ENCODE results near the gene CELSR3. TPM values are rescaled to one million over a fixed set of nuclear protein-coding genes. Genes with fewer than 3 reads are reported as not detected.
A peak's percentile ranks its signal among the peaks of the same experiment; 100 is the strongest.

The CELSR3 gene
- total RNA-seq, 3 donors from 2014 or later (not counting 1 experiment from before 2014, with no cell fraction given), result 2.0 to 3.4 (median 2.6) TPM

DNA sequence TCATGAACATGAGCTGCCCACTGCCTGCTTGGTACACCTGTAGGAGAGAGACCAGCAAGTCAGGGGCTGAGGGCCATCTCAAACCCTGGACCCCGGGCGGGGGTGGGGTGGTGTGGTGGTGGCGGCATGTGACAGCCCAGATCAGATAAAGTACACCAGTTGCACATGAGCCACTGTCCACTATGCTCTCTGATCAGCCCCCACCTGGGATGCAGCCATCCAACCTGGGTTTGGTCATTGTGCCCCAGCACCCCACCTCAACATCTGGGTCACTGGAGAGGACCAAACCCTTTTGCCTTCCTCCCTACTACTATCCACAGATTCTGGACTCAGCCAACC is 26.0 kb upstream of the CELSR3 start:
- WGBS (ENCODE audit: insufficient coverage), result 93% methylated on average over 3 of the region's 3 CpGs
- Mint-ChIP-seq H3K36me3 (peaks cover 6% of the 10 kb centered on the region), H3K4me1 (peaks cover 25 to 34% of the 10 kb centered on the region in 2 donors)

DNA sequence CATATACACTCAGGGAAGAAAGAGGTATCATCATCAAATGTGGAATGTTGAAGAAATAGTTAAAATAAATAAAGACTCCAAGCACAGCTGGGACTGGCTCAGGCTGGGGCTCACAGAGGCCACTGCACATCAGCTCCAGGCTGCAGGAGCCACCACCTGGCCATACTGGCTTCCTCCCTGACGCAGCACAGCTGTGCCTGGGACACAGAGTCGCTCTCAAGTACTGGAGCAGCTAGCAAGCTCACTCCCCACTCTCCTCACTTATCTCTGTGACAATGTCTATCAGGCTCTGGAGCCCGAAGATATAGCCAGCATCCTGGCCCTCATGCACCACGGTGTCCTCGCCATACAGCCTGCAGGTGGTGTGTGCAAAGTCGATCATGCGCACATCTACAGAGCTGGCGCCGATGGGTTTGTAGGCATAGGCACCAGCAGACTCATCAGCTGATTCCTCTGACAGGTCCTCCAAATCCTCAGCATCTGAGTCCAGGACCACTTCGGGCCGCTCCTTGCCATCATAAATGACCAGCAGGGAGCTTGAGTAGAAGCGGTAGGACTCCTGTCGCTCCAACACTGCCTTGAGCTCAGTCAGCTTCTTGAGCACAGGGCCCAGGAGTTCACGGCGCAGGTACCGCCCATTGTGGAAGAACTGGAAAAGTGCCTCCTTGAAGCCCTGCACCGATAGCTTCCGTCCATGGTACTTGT is 25.5 kb upstream of the CELSR3 start:
- ATAC-seq (no peak), DNase-seq (no peak)
- Mint-ChIP-seq H3K27me3 (ENCODE audit: low read depth in 2 of 2) (no peaks in the 10 kb centered on the region), H3K4me1 (peaks cover 26 to 36% of the 10 kb centered on the region in 2 donors), H3K36me3 (peaks cover 6% of the 10 kb centered on the region), H3K27ac (peak overlapping the region in 1 of 2 donors; percentile 36), H3K9me3 (no peaks in the 10 kb centered on the region), H3K4me3 (no peak overlapping the region)
- H3K36me3 ChIP-seq (ENCODE audit: control insufficient read depth, insufficient read depth, low read length), result peaks cover 46% of the 10 kb centered on the region
- 95% methylated on average over 18 of the region's 18 CpGs for WGBS (ENCODE audit: insufficient coverage)
- TF ChIP-seq, protein P1, sequence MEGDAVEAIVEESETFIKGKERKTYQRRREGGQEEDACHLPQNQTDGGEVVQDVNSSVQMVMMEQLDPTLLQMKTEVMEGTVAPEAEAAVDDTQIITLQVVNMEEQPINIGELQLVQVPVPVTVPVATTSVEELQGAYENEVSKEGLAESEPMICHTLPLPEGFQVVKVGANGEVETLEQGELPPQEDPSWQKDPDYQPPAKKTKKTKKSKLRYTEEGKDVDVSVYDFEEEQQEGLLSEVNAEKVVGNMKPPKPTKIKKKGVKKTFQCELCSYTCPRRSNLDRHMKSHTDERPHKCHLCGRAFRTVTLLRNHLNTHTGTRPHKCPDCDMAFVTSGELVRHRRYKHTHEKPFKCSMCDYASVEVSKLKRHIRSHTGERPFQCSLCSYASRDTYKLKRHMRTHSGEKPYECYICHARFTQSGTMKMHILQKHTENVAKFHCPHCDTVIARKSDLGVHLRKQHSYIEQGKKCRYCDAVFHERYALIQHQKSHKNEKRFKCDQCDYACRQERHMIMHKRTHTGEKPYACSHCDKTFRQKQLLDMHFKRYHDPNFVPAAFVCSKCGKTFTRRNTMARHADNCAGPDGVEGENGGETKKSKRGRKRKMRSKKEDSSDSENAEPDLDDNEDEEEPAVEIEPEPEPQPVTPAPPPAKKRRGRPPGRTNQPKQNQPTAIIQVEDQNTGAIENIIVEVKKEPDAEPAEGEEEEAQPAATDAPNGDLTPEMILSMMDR (IDR thresholded peaks at IDR 0.05), result no peak
- H3K4me1 ChIP-seq (ENCODE audit: control insufficient read depth, insufficient read depth, low read length), result peaks cover 23% of the 10 kb centered on the region
- no peaks in the 10 kb centered on the region for H3K27me3 ChIP-seq (ENCODE audit: control insufficient read depth, insufficient read depth, low read length)
- no peak overlapping the region for H3K27ac ChIP-seq (ENCODE audit: low read length)
- no peaks in the 10 kb centered on the region for H3K9me3 ChIP-seq (ENCODE audit: control insufficient read depth, insufficient read depth, low read length)
- intact Hi-C loops (cut with micrococcal nuclease), result loop anchor here (5.0 kb wide), 1 partner anchor 404 kb away; the partner anchor contains the start of gene QRICH1
- H3K4me3 ChIP-seq (ENCODE audit: low read length), result no peak overlapping the region

More for the DNA sequence above, 26.0 kb upstream of the CELSR3 start:
- peaks cover 51% of the 10 kb centered on the region for H3K36me3 ChIP-seq (ENCODE audit: control insufficient read depth, insufficient read depth, low read length)
- peaks cover 23% of the 10 kb centered on the region for H3K4me1 ChIP-seq (ENCODE audit: control insufficient read depth, insufficient read depth, low read length)
- intact Hi-C loops (cut with micrococcal nuclease), result loop anchor here (5.0 kb wide), 1 partner anchor 404 kb away; the partner anchor contains the start of gene QRICH1
- DNase-seq, result no peak
- TF ChIP-seq, protein P1 (IDR thresholded peaks at IDR 0.05), result no peak
- H3K27me3 ChIP-seq (ENCODE audit: control insufficient read depth, insufficient read depth, low read length), result no peaks in the 10 kb centered on the region
- no peak overlapping the region for H3K4me3 Mint-ChIP-seq
- H3K27ac ChIP-seq (ENCODE audit: low read length), result no peak overlapping the region
- peak overlapping the region in 1 of 2 donors; percentile 36 for H3K27ac Mint-ChIP-seq
- H3K9me3 Mint-ChIP-seq, result no peaks in the 10 kb centered on the region
- no peak for ATAC-seq
- H3K9me3 ChIP-seq (ENCODE audit: control insufficient read depth, insufficient read depth, low read length), result no peaks in the 10 kb centered on the region
- H3K27me3 Mint-ChIP-seq (ENCODE audit: low read depth in 2 of 2), result no peaks in the 10 kb centered on the region
- no peak overlapping the region for H3K4me3 ChIP-seq (ENCODE audit: low read length)

DNA sequence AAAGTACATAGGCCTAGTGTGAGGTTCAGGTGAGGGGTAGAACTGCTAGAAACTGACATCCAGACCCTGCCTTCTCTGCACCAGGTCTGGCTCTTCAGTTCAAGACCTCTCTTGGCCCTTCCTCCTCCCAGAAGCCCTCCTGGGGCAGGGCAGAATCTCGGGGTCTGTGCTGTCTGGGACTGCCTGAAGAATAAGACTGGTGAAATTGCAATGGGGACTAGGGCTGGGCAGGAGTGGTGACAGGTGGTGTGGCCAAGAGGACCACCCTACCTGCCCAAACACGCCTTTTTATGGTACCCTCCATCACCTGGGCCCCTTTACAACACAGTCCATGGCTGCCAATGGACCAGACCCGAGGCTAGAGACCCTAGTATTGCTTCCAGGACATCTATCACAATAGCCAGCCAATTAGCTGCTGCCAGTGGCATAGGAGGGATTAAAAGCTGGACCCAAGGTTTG is 24.6 kb upstream of the CELSR3 start:
- Mint-ChIP-seq H3K27me3 (ENCODE audit: low read depth in 2 of 2) (no peaks in the 10 kb centered on the region), H3K9me3 (no peaks in the 10 kb centered on the region), H3K4me3 (no peak overlapping the region), H3K4me1 (peaks cover 26 to 31% of the 10 kb centered on the region in 2 donors), H3K27ac (no peak overlapping the region), H3K36me3 (peaks cover 6% of the 10 kb centered on the region)
- no peak overlapping the region for H3K4me3 ChIP-seq (ENCODE audit: low read length)
- no peak for ATAC-seq
- no peaks in the 10 kb centered on the region for H3K27me3 ChIP-seq (ENCODE audit: control insufficient read depth, insufficient read depth, low read length)
- TF ChIP-seq, protein P1 (IDR thresholded peaks at IDR 0.05), result no peak
- H3K4me1 ChIP-seq (ENCODE audit: control insufficient read depth, insufficient read depth, low read length), result peaks cover 23% of the 10 kb centered on the region
- peaks cover 37% of the 10 kb centered on the region for H3K36me3 ChIP-seq (ENCODE audit: control insufficient read depth, insufficient read depth, low read length)
- no peak overlapping the region for H3K27ac ChIP-seq (ENCODE audit: low read length)
- H3K9me3 ChIP-seq (ENCODE audit: control insufficient read depth, insufficient read depth, low read length), result no peaks in the 10 kb centered on the region
- DNase-seq, result no peak
- WGBS (ENCODE audit: insufficient coverage), result 62% methylated on average over 3 of the region's 3 CpGs
- intact Hi-C loops (cut with micrococcal nuclease), result loop anchor here (5.0 kb wide), 1 partner anchor 405 kb away; the partner anchor contains the start of gene QRICH1
